Liver (tissue), 3 donors: ENCODE data around the gene OR4B1.

Experiments
- GABPA ChIP-seq, 2 donors: IDR thresholded peaks in 1 of 2; conservative IDR thresholded peaks in 1 of 2; 2 replicates each; pipeline ENCODE4 v1.6.1; 2016; ENCODE audit warnings: antibody characterized with exemption in 2 of 2, mild to moderate bottlenecking in 1 of 2, moderate library complexity in 1 of 2
- HNF4G ChIP-seq: IDR thresholded peaks from 2 replicates; pipeline ENCODE4 v1.6.1; 2016; ENCODE audit warnings: antibody characterized with exemption
- JUND ChIP-seq, 2 donors: IDR thresholded peaks; 2 replicates each; pipeline ENCODE4 v1.6.1; 2016; ENCODE audit warnings: antibody characterized with exemption in 2 of 2
- RAD21 ChIP-seq, 2 donors: IDR thresholded peaks; 2 replicates each; pipeline ENCODE4 v1.6.1; 2016; ENCODE audit warnings: antibody characterized with exemption in 2 of 2, mild to moderate bottlenecking in 2 of 2
- SP1 ChIP-seq: IDR thresholded peaks from 2 replicates; pipeline ENCODE4 v1.6.1; 2018; ENCODE audit warnings: antibody characterized with exemption, mild to moderate bottlenecking
- TAF1 ChIP-seq: conservative IDR thresholded peaks from 2 replicates; pipeline ENCODE4 v1.6.1; 2016; ENCODE audit warnings: antibody characterized with exemption, mild to moderate bottlenecking
- YY1 ChIP-seq: IDR thresholded peaks from 2 replicates; pipeline ENCODE4 v1.6.1; 2016; ENCODE audit warnings: antibody characterized with exemption, mild to moderate bottlenecking
- TF ChIP-seq, protein P1 (sequence below): fragments of 150-350 bp; IDR thresholded peaks from 2 replicates; pipeline ENCODE4 v1.5.1; 2017; ENCODE audit warnings: improper control_type of control experiment, low read depth, low read length; ENCODE audit not compliant: missing input control
- TF ChIP-seq, protein P2 (sequence below): IDR thresholded peaks from 2 replicates; pipeline ENCODE4 v1.6.1; 2016; ENCODE audit warnings: antibody characterized with exemption
- TF ChIP-seq, protein P3 (sequence below): IDR thresholded peaks from 2 replicates; pipeline ENCODE4 v1.6.1; 2016; ENCODE audit warnings: antibody characterized with exemption
- TF ChIP-seq, protein P4 (sequence below): IDR thresholded peaks from 2 replicates; pipeline ENCODE4 v1.6.1; 2016; ENCODE audit warnings: antibody characterized with exemption, mild to moderate bottlenecking
- TF ChIP-seq, protein P5 (sequence below): IDR thresholded peaks from 2 replicates; pipeline ENCODE4 v1.6.1; 2016; ENCODE audit warnings: antibody characterized with exemption
- donor health status: healthy.
- donor health status: healthy.

DNA sequence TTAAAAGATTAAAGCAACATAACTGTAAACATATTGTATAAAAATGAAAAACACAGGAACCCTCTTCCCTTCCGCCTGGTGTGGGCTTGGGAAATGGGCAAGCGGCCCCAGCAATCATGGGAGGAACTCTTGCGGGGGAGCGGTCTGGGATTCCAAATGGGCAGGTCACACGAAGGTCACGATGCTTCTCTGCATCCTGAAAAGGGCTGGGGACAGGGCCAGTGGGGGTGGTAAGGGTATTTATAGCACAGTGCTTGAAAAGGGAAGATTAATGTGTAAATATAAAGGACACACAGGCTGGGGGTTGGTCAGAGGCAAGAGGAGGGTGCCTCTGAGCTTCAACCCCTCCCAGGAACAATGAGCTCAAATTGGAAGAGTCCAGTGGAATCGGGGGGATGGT lies 46.9 kb upstream of the OR4B1 start:
- TF ChIP-seq SP1 (no peak), HNF4G (no peak), GABPA (IDR thresholded peaks at IDR 0.05 in 1 of 2, conservative IDR thresholded peaks at IDR 0.05 in 1 of 2) (no peak), YY1 (no peak), RAD21 (IDR thresholded peaks at IDR 0.05) (no peak), JUND (IDR thresholded peaks at IDR 0.05) (no peak), TAF1 (no peak)
- TF ChIP-seq, protein P1, sequence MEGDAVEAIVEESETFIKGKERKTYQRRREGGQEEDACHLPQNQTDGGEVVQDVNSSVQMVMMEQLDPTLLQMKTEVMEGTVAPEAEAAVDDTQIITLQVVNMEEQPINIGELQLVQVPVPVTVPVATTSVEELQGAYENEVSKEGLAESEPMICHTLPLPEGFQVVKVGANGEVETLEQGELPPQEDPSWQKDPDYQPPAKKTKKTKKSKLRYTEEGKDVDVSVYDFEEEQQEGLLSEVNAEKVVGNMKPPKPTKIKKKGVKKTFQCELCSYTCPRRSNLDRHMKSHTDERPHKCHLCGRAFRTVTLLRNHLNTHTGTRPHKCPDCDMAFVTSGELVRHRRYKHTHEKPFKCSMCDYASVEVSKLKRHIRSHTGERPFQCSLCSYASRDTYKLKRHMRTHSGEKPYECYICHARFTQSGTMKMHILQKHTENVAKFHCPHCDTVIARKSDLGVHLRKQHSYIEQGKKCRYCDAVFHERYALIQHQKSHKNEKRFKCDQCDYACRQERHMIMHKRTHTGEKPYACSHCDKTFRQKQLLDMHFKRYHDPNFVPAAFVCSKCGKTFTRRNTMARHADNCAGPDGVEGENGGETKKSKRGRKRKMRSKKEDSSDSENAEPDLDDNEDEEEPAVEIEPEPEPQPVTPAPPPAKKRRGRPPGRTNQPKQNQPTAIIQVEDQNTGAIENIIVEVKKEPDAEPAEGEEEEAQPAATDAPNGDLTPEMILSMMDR: no peak
- TF ChIP-seq, protein P2, sequence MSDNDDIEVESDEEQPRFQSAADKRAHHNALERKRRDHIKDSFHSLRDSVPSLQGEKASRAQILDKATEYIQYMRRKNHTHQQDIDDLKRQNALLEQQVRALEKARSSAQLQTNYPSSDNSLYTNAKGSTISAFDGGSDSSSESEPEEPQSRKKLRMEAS: no peak
- TF ChIP-seq, protein P3, sequence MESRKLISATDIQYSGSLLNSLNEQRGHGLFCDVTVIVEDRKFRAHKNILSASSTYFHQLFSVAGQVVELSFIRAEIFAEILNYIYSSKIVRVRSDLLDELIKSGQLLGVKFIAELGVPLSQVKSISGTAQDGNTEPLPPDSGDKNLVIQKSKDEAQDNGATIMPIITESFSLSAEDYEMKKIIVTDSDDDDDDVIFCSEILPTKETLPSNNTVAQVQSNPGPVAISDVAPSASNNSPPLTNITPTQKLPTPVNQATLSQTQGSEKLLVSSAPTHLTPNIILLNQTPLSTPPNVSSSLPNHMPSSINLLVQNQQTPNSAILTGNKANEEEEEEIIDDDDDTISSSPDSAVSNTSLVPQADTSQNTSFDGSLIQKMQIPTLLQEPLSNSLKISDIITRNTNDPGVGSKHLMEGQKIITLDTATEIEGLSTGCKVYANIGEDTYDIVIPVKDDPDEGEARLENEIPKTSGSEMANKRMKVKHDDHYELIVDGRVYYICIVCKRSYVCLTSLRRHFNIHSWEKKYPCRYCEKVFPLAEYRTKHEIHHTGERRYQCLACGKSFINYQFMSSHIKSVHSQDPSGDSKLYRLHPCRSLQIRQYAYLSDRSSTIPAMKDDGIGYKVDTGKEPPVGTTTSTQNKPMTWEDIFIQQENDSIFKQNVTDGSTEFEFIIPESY: no peak
- TF ChIP-seq, protein P4, sequence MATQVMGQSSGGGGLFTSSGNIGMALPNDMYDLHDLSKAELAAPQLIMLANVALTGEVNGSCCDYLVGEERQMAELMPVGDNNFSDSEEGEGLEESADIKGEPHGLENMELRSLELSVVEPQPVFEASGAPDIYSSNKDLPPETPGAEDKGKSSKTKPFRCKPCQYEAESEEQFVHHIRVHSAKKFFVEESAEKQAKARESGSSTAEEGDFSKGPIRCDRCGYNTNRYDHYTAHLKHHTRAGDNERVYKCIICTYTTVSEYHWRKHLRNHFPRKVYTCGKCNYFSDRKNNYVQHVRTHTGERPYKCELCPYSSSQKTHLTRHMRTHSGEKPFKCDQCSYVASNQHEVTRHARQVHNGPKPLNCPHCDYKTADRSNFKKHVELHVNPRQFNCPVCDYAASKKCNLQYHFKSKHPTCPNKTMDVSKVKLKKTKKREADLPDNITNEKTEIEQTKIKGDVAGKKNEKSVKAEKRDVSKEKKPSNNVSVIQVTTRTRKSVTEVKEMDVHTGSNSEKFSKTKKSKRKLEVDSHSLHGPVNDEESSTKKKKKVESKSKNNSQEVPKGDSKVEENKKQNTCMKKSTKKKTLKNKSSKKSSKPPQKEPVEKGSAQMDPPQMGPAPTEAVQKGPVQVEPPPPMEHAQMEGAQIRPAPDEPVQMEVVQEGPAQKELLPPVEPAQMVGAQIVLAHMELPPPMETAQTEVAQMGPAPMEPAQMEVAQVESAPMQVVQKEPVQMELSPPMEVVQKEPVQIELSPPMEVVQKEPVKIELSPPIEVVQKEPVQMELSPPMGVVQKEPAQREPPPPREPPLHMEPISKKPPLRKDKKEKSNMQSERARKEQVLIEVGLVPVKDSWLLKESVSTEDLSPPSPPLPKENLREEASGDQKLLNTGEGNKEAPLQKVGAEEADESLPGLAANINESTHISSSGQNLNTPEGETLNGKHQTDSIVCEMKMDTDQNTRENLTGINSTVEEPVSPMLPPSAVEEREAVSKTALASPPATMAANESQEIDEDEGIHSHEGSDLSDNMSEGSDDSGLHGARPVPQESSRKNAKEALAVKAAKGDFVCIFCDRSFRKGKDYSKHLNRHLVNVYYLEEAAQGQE: no peak
- TF ChIP-seq, protein P5, sequence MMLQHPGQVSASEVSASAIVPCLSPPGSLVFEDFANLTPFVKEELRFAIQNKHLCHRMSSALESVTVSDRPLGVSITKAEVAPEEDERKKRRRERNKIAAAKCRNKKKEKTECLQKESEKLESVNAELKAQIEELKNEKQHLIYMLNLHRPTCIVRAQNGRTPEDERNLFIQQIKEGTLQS: no peak
